ENCODE measurements around the gene TP53BP1. TPM values are rescaled to one million over a fixed set of nuclear protein-coding genes. Genes with fewer than 3 reads are reported as not detected.

Gene TP53BP1
- total RNA-seq, 4 donors from 2014 or later: 46.4 to 98.0 (median 72.7) TPM

- H3K27ac ChIP-seq: peak overlapping the region in 2 of 3 donors; percentile 47 to 59
- H3K27me3 ChIP-seq: no peaks in the 10 kb centered on the region
- intact Hi-C loops (cut with DNase I): no loop called here
- peaks cover 6 to 9% of the 10 kb centered on the region in 2 donors for H3K36me3 ChIP-seq
- peak; percentile 4 to 29 for DNase-seq
- 1 to 2% methylated on average over 20 to 27 of the region's 45 CpGs for WGBS, 2 donors
- peaks cover 16 to 24% of the 10 kb centered on the region in 2 donors for H3K4me1 ChIP-seq
- no peaks in the 10 kb centered on the region for H3K9me3 ChIP-seq
- TF ChIP-seq POLR2A (IDR thresholded peaks at IDR 0.05): no peak
- TF ChIP-seq, protein P1, sequence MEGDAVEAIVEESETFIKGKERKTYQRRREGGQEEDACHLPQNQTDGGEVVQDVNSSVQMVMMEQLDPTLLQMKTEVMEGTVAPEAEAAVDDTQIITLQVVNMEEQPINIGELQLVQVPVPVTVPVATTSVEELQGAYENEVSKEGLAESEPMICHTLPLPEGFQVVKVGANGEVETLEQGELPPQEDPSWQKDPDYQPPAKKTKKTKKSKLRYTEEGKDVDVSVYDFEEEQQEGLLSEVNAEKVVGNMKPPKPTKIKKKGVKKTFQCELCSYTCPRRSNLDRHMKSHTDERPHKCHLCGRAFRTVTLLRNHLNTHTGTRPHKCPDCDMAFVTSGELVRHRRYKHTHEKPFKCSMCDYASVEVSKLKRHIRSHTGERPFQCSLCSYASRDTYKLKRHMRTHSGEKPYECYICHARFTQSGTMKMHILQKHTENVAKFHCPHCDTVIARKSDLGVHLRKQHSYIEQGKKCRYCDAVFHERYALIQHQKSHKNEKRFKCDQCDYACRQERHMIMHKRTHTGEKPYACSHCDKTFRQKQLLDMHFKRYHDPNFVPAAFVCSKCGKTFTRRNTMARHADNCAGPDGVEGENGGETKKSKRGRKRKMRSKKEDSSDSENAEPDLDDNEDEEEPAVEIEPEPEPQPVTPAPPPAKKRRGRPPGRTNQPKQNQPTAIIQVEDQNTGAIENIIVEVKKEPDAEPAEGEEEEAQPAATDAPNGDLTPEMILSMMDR (IDR thresholded peaks at IDR 0.05): no peak
- peak overlapping the region; percentile 64 to 85 (median 77) for H3K4me3 ChIP-seq (replicated peaks in 1 of 3)
Observed at GRCh38 chr15:43370310-43370974, 122.5 kb downstream of the TP53BP1 start.

GRCh38 chr15:43361313-43361903 lies 131.5 kb downstream of the TP53BP1 start:
- peaks cover 46 to 62% of the 10 kb centered on the region in 2 donors for H3K36me3 ChIP-seq
- H3K4me1 ChIP-seq: no peaks in the 10 kb centered on the region
- no peak overlapping the region for H3K27ac ChIP-seq
- TF ChIP-seq, protein P1 (IDR thresholded peaks at IDR 0.05): no peak
- TF ChIP-seq POLR2A (IDR thresholded peaks at IDR 0.05): no peak
- no peaks in the 10 kb centered on the region for H3K9me3 ChIP-seq
- H3K4me3 ChIP-seq (replicated peaks in 1 of 3): no peak overlapping the region
- WGBS, 2 donors: 95 to 98% methylated on average over 7 of the region's 7 CpGs
- H3K27me3 ChIP-seq: no peaks in the 10 kb centered on the region
- intact Hi-C loops (cut with DNase I): no loop called here
- DNase-seq: no peak

DNA sequence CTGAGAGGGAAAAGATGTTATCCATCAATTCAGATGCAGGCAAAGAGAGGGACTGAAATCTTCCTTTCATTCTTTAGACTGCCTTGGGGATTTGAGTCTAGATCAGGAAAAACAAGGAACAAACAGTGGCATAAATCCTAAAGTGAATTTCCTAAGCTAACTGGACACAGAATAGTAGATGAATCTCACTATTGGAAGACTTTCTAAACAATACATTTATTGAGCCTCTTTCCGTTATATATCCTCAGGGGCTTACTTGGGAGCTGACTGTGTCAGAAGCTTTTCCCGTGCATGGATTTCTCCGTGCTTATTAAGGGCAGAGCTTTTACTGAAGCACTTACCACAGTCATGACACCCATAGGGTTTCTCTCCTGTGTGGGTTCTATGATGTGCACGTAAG lies 132.1 kb downstream of the TP53BP1 start:
- DNase-seq: no peak
- Histone ChIP-seq H3K36me3 (peaks cover 40 to 56% of the 10 kb centered on the region in 2 donors), H3K27ac (no peak overlapping the region), H3K4me3 (replicated peaks in 1 of 3) (no peak overlapping the region), H3K9me3 (no peaks in the 10 kb centered on the region), H3K4me1 (no peaks in the 10 kb centered on the region), H3K27me3 (no peaks in the 10 kb centered on the region)
- TF ChIP-seq, protein P1 (IDR thresholded peaks at IDR 0.05): no peak
- TF ChIP-seq POLR2A (IDR thresholded peaks at IDR 0.05): no peak
- WGBS, 2 donors: 96% methylated on average over 4 of the region's 4 CpGs
- intact Hi-C loops (cut with DNase I): no loop called here

Other genes with a start within 250 kb of the TP53BP1 start
- not detected for gene TGM5, start 226.2 kb downstream of the TP53BP1 start, total RNA-seq
- not detected for gene TGM7, start 190.9 kb downstream of the TP53BP1 start, total RNA-seq
- 10 to 100 TPM in 1 of 4 donors, 1 to 10 TPM in 3; 5.8 to 14.1 (median 6.5) TPM for gene LCMT2, start 162.6 kb downstream of the TP53BP1 start, total RNA-seq
- 10 to 100 TPM; 18.2 to 22.6 (median 20.3) TPM for gene ZSCAN29, start 122.1 kb downstream of the TP53BP1 start, total RNA-seq
- 10 to 100 TPM; 10.7 to 23.6 (median 17.6) TPM for gene TUBGCP4, start 122.1 kb downstream of the TP53BP1 start, total RNA-seq
- gene MAP1A, start 24.5 kb upstream of the TP53BP1 start, total RNA-seq: 10 to 100 TPM; 12.4 to 27.1 (median 17.2) TPM
- gene PPIP5K1, start 97.1 kb upstream of the TP53BP1 start, total RNA-seq: 100 to 1,000 TPM in 1 of 4 donors, 10 to 100 TPM in 3; 26.3 to 107 (median 52.3) TPM
- gene CKMT1B, start 100.9 kb upstream of the TP53BP1 start, total RNA-seq: 10 to 100 TPM in 3 of 4 donors, 1 to 10 TPM in 1; 4.3 to 41.2 (median 21.8) TPM
- 1 to 10 TPM in 3 of 4 donors, under 1 TPM in 1; 0.13 to 1.3 (median 1.2) TPM for gene STRC, start 125.6 kb upstream of the TP53BP1 start, total RNA-seq
- gene CATSPER2, start 155.7 kb upstream of the TP53BP1 start, total RNA-seq: 1 to 10 TPM; 4.0 to 7.6 (median 6.7) TPM
- 10 to 100 TPM in 1 of 4 donors, 1 to 10 TPM in 3; 3.8 to 14.8 (median 5.2) TPM for gene CKMT1A, start 200.7 kb upstream of the TP53BP1 start, total RNA-seq